GM18873 (cell line): Measurements from ENCODE around the gene ZER1.

Experiments used
- ATAC-seq: cut with Tn5 transposase; IDR thresholded peaks from one replicate; pipeline ENCODE4 v1.9.1; 2021; ENCODE audit warnings: mild to moderate bottlenecking, moderate library complexity, moderate number of reproducible peaks; ENCODE audit not compliant: unreplicated experiment, low FRiP score

The ZER1 gene

DNA sequence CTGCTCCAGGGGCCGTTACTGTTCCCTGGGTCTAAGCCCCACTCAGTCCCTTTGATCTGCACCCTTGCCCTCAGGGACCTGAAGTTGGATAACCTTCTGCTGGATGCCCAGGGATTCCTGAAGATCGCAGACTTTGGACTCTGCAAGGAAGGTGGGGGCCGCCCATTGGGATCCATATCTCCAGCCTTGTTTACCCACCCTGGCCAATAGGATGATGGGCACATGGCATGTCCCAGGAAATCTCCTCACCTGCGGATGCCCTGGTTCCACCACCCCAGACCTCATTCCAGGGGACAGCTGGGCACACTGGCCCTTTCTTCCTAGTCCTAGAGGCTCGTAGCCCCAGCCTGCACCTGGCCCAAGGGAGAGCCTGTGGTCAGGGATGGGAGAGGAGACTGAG is 53.3 kb downstream of the ZER1 start:
- ATAC-seq, result no peak

GRCh38 chr9:128718047-128718446 is 53.7 kb downstream of the ZER1 start:
- no peak for ATAC-seq

DNA sequence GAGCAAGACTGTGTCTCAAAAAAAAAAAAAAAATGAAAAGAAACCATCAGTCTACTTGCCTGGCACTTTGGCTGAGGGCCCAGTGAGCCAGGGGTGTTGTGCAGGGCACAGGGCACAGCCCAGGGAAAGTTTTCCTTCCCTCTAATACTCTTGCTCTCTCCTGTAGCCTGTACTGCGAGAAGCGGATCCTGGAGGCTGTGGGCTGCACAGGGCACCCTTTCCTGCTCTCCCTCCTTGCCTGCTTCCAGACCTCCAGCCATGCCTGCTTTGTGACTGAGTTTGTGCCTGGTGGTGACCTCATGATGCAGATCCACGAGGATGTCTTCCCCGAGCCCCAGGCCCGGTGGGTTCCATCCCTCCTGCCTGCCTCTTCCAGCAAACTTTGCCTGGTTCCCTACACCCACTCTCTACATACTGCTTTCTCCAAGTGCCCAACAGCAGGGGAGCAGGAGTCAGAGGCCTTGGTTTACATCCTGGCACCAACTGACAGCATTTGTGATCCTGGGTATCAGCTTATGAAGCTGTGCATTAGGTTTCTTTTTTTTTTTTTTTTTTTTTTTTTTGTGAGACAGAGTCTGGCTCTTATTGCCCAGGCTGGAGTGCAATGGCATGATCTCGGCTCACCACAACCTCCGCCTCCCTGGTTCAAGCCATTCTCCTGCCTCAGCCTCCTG is 55.0 kb downstream of the ZER1 start:
- no peak for ATAC-seq

DNA sequence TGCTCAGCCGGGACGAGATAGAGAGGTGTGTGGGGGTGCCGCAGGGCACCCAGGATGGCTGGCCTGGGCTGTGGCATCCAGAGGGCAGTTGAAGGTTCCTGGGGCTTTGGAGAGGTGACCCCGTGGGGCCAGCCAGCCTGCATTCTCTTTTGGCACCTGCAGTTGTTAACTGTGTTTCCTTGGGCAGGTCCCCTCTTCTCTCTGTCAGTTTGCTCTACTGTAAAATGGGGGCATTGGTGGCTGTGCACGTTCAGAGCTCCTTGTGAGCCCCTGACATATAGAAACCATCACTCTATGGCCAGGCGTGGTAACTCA is 56.3 kb downstream of the ZER1 start:
- ATAC-seq, result no peak

- no peak for ATAC-seq
Observed at GRCh38 chr9:128714586-128715435, 56.9 kb downstream of the ZER1 start.

GRCh38 chr9:128713941-128714573 is 57.7 kb downstream of the ZER1 start:
- no peak for ATAC-seq

DNA sequence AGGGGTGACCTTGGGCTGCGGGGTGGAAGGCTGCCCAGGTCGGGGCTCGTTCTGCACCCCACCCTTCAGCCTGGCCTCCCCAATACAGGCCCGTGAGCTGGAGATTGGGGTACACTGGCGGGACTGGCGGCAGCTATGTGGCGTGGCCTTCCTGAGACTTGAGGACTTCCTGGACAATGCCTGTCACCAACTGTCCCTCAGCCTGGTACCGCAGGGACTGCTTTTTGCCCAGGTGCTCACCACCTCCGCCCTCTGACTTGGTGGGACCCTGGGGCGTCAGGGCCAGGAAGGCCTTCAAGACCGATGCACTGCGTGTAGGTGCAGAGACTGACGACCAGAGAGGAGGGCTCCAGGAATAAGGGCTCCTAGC is 58.3 kb downstream of the ZER1 start:
- ATAC-seq, result no peak

DNA sequence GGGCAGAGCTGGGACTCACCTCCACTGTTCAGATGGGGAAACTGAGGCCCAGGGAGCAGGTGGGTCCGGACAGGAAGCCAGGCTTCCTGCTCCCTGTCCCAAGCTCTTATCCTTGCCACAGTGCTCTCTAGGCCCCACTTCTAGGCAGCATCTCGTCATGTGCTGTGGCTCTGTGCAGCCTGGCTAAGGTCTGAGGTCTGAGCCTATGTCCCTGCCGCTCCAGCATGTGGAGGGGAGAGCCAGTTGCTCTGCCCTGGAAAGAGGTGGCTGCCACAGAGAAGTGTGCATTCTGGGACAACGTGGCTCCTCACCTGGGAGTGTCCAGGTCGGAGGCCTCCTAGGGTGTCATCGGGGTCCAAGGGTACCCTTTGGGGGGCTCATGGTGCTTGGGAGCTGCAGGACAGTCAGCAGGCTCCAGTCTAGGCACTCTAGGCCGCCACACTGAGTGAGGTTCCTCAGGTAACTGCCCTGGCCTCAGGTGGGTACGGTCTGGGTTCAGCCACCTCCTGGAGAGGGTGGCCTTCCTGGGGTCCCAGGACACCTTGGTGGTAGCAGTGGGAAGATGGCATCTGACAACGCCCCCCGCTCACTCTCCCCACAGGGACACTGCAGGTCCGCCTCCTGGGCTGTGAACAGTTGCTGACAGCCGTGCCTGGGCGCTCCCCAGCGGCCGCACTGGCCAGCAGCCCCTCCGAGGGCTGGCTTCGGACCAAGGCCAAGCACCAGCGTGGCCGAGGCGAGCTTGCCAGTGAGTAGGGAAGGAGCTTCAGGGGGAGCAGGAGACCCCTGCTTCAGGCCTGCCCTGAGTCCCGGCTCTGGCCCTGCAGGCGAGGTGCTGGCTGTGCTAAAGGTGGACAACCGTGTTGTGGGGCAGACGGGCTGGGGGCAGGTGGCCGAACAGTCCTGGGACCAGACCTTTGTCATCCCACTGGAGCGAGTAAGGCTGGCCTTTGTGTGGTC is 59.0 kb downstream of the ZER1 start:
- ATAC-seq, result no peak

- ATAC-seq, result no peak
Observed at GRCh38 chr9:128707446-128707845, 64.3 kb downstream of the ZER1 start.

DNA sequence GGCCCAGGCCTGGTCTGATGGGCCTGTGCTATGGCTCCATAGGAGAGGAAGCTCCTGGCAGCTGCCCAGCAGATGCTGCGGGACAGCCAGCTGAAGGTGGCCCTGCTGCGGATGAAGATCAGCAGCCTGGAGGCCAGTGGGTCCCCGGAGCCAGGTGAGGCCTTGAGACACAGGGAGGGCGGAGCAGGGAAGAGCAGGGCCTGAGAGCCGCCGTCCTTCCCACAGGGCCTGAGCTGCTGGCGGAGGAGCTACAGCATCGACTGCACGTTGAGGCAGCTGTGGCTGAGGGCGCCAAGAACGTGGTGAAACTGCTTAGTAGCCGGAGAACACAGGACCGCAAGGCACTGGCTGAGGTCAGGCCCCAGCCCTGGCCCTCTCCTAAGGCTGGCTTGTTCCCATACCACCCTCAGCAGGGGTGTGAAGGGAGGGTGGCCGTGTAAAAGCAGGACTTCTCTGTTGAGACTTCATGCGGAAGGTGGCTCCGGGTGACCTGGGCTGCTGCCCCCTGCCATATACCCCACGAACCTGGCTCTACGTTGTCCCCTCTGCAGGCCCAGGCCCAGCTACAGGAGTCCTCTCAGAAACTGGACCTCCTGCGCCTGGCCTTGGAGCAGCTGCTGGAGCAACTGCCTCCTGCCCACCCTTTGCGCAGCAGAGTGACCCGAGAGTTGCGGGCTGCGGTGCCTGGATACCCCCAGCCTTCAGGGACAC is 64.9 kb downstream of the ZER1 start:
- no peak for ATAC-seq

- ATAC-seq, result no peak
Observed at GRCh38 chr9:128706045-128706444, 65.7 kb downstream of the ZER1 start.

- ATAC-seq, result no peak
Observed at GRCh38 chr9:128705051-128705965, 66.4 kb downstream of the ZER1 start.

DNA sequence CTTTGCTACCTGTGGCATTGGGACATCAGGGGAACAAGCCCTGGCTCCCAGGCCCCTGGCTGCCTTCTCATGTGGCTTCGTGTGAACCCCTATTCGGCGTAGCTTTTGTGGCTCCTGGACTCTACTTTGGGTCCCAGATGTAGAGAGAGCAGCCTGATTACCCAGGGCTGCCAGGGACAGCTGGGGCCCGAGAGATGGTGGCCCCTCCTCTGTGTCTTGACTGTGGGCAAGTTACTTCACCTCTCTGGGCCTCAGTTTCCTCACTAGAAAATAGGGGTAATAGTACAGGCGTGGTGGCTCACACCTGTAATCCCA is 67.4 kb downstream of the ZER1 start:
- no peak for ATAC-seq

DNA sequence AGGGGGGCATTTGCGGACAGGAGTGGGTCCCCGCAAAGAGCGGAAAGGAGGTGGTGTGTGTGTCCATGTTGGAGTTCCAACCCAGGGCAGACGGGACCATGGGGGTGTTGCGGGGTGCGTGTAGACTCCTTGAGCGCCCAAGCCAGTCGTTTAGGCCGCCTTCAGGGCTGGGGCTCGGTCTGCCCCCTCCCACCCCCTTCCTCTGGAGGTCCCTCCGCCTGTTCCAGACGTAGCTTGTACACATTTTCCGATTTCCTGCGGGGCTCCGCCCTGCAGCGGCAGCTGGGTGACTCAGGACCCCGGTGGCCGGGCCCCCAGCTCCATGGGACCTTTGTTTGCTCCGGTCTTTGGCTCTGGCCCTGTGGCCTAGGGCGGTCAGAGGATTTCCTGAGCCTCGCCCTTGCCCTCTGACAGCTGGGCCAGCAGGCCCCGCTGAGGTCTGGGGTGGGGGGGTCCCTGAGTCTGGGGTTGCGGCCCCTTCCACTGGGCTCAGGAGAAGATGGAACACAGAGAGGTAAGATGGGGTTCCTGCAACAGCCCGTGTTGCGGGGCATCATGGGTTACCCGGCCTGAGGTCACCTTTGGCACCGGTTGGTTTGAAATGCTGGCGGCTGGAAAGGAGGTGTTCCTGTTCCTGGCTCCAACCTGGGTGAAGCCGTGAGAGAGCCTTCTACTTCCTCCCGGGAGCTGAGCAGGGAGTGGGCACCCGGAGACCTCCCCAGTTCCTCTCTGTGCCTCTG is 67.9 kb downstream of the ZER1 start:
- no peak for ATAC-seq

GRCh38 chr9:128702949-128703615 is 68.6 kb downstream of the ZER1 start:
- ATAC-seq, result no peak

GRCh38 chr9:128702445-128702948 is 69.2 kb downstream of the ZER1 start, which contains the start of gene PKN3:
PKN3 (plus strand) TSS chr9:128702503; CDS start chr9:128702916, 413 bp downstream.
- ATAC-seq, result no peak

DNA sequence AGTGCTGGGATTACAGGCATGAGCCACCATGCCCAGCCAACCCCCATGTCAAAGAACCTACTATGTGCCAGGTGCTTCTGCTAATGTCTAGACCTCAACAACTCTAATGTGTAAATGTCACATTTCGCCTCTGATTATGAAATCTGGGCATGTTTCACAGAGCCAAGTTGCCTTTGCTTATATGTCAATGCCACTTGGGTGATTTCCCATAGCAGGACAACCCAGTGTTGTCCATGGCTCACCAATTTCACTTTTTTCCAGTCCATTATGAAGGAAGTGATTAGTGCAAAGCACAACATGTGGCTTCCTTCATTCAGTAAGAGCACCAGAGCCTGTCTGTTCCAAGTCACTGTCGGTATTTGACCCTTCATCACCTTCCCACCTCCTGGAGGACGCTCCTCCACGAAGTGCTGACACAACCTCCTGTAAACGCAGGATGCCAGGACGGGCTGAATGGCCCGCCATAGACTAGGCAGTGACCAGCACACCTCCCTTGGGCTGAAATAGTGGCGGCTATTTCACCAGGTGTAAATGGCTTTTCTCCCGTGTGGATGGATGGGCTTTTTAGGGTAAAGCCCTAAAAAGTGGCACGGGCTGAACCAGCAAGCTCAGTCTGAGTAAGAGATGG is 70.4 kb downstream of the ZER1 start:
- no peak for ATAC-seq
